DLD1 (cell line): ENCODE measurements around the gene RASL10B.

Experiments used
- in situ Hi-C: cut with HindIII; loops from 2 replicates; pipeline ENCODE4 v1.10.0; 2017; ENCODE audit warnings: low sequenced_read_pairs

The RASL10B gene

GRCh38 chr17:35716897-35717465, 14.5 kb upstream of the RASL10B start:
- in situ Hi-C loops: no loop called here

GRCh38 chr17:35717475-35717874, 14.0 kb upstream of the RASL10B start:
- in situ Hi-C loops: no loop called here

GRCh38 chr17:35723735-35724134, 7.7 kb upstream of the RASL10B start:
- in situ Hi-C loops: no loop called here

- in situ Hi-C loops: loop anchor here (25.0 kb wide), 1 partner anchor 413 kb away; no protein-coding TSS in a partner anchor
Observed at GRCh38 chr17:35725058-35725457, 6.4 kb upstream of the RASL10B start.

GRCh38 chr17:35725802-35726126, 5.7 kb upstream of the RASL10B start:
- in situ Hi-C loops: loop anchor here (25.0 kb wide), 1 partner anchor 413 kb away; no protein-coding TSS in a partner anchor

GRCh38 chr17:35726127-35726952, 5.1 kb upstream of the RASL10B start:
- in situ Hi-C loops: loop anchor here (25.0 kb wide), 1 partner anchor 414 kb away; no protein-coding TSS in a partner anchor

- in situ Hi-C loops: loop anchor here (25.0 kb wide), 1 partner anchor 415 kb away; no protein-coding TSS in a partner anchor
Observed at GRCh38 chr17:35726953-35727460, 4.4 kb upstream of the RASL10B start.

GRCh38 chr17:35727635-35728034, 3.8 kb upstream of the RASL10B start:
- in situ Hi-C loops: loop anchor here (25.0 kb wide), 1 partner anchor 415 kb away; no protein-coding TSS in a partner anchor

GRCh38 chr17:35728551-35728950, 2.9 kb upstream of the RASL10B start:
- in situ Hi-C loops: loop anchor here (25.0 kb wide), 1 partner anchor 416 kb away; no protein-coding TSS in a partner anchor

GRCh38 chr17:35729405-35729833, 2.0 kb upstream of the RASL10B start:
- in situ Hi-C loops: loop anchor here (25.0 kb wide), 1 partner anchor 417 kb away; no protein-coding TSS in a partner anchor

- in situ Hi-C loops: loop anchor here (25.0 kb wide), 1 partner anchor 418 kb away; no protein-coding TSS in a partner anchor
Observed at GRCh38 chr17:35730400-35731005, 936 bp upstream of the RASL10B start.

GRCh38 chr17:35731917-35732805, 722 bp downstream of the RASL10B start:
- in situ Hi-C loops: loop anchor here (25.0 kb wide), 1 partner anchor 420 kb away; no protein-coding TSS in a partner anchor

- in situ Hi-C loops: loop anchor here (25.0 kb wide), 1 partner anchor 420 kb away; no protein-coding TSS in a partner anchor
Observed at GRCh38 chr17:35732806-35733136, 1.3 kb downstream of the RASL10B start.

- in situ Hi-C loops: loop anchor here (25.0 kb wide), 1 partner anchor 421 kb away; no protein-coding TSS in a partner anchor
Observed at GRCh38 chr17:35733366-35733765, 1.9 kb downstream of the RASL10B start.

- in situ Hi-C loops: loop anchor here (25.0 kb wide), 1 partner anchor 422 kb away; no protein-coding TSS in a partner anchor
Observed at GRCh38 chr17:35734396-35734795, 3.0 kb downstream of the RASL10B start.

- in situ Hi-C loops: loop anchor here (25.0 kb wide), 1 partner anchor 423 kb away; no protein-coding TSS in a partner anchor
Observed at GRCh38 chr17:35735036-35735805, 3.8 kb downstream of the RASL10B start.

GRCh38 chr17:35736236-35736635, 4.8 kb downstream of the RASL10B start:
- in situ Hi-C loops: loop anchor here (25.0 kb wide), 1 partner anchor 424 kb away; no protein-coding TSS in a partner anchor

GRCh38 chr17:35738519-35739133, 7.2 kb downstream of the RASL10B start:
- in situ Hi-C loops: loop anchor here (25.0 kb wide), 1 partner anchor 426 kb away; no protein-coding TSS in a partner anchor

- in situ Hi-C loops: loop anchor here (25.0 kb wide), 1 partner anchor 428 kb away; no protein-coding TSS in a partner anchor
Observed at GRCh38 chr17:35740216-35740615, 8.8 kb downstream of the RASL10B start.
